Germinal center (tissue), 1 donor: ENCODE measurements around the gene P2RY8.
"Not testable (repeated sequence)": the region's sequence is repeated elsewhere in the genome, so short reads cannot be mapped to it uniquely, and the experiment has no call there.

Source experiments
- DNase-seq: peaks from one replicate; pipeline ENCODE4 v3.0.0; 2012; ENCODE audit warnings: mixed read lengths, low spot score

The P2RY8 gene

GRCh38 chrX:1542994-1543725 lies 6.2 kb upstream of the P2RY8 start:
- DNase-seq, result no peak

GRCh38 chrX:1539146-1539545 lies 2.2 kb upstream of the P2RY8 start:
- not testable (repeated sequence) for DNase-seq

GRCh38 chrX:1537716-1538090 lies 718 bp upstream of the P2RY8 start:
- DNase-seq, result not testable (repeated sequence)

GRCh38 chrX:1536712-1537030 lies 314 bp downstream of the P2RY8 start:
- no peak for DNase-seq

GRCh38 chrX:1535241-1536041 lies 1.5 kb downstream of the P2RY8 start:
- DNase-seq, result peak; percentile 49

- DNase-seq, result no peak
Measured at GRCh38 chrX:1534301-1535168, 2.5 kb downstream of the P2RY8 start.

GRCh38 chrX:1533058-1533457 lies 3.9 kb downstream of the P2RY8 start:
- no peak for DNase-seq

- DNase-seq, result no peak
Measured at GRCh38 chrX:1531096-1531890, 5.7 kb downstream of the P2RY8 start.

- DNase-seq, result no peak
Measured at GRCh38 chrX:1529756-1530155, 7.2 kb downstream of the P2RY8 start.

GRCh38 chrX:1529328-1529727 lies 7.7 kb downstream of the P2RY8 start:
- no peak for DNase-seq

- DNase-seq, result no peak
Measured at GRCh38 chrX:1528884-1529203, 8.1 kb downstream of the P2RY8 start.

GRCh38 chrX:1528186-1528883 lies 8.7 kb downstream of the P2RY8 start:
- no peak for DNase-seq

GRCh38 chrX:1527457-1527856 lies 9.5 kb downstream of the P2RY8 start:
- DNase-seq, result no peak

GRCh38 chrX:1526565-1526964 lies 10.4 kb downstream of the P2RY8 start:
- no peak for DNase-seq

GRCh38 chrX:1525583-1526355 lies 11.2 kb downstream of the P2RY8 start:
- no peak for DNase-seq

- DNase-seq, result no peak
Measured at GRCh38 chrX:1524874-1525582, 12.0 kb downstream of the P2RY8 start.

- DNase-seq, result not testable (repeated sequence)
Measured at GRCh38 chrX:1522905-1523304, 14.1 kb downstream of the P2RY8 start.

- peak; percentile 87 for DNase-seq
Measured at GRCh38 chrX:1521459-1521956, 15.5 kb downstream of the P2RY8 start.

GRCh38 chrX:1520350-1520749 lies 16.6 kb downstream of the P2RY8 start:
- DNase-seq, result no peak

GRCh38 chrX:1519022-1519497 lies 17.9 kb downstream of the P2RY8 start:
- DNase-seq, result no peak
